Activated naive CD8-positive, alpha-beta T cell (primary cell): ENCODE data around the gene ANO2.

Experiments used
- H3K27ac Mint-ChIP-seq: one replicate; pipeline ENCODE4 v1.8.0; 2021; ENCODE audit warnings: mixed read lengths
- H3K27me3 Mint-ChIP-seq: one replicate; pipeline ENCODE4 v1.8.0; 2021; ENCODE audit warnings: mixed read lengths
- H3K36me3 Mint-ChIP-seq: one replicate; pipeline ENCODE4 v1.8.0; 2021; ENCODE audit warnings: mixed read lengths
- H3K4me1 Mint-ChIP-seq: one replicate; pipeline ENCODE4 v1.8.0; 2021; ENCODE audit warnings: low read depth, mixed read lengths
- H3K4me3 Mint-ChIP-seq: one replicate; pipeline ENCODE4 v1.8.0; 2021; ENCODE audit warnings: mild to moderate bottlenecking, mixed read lengths
- H3K9me3 Mint-ChIP-seq: one replicate; pipeline ENCODE4 v1.8.0; 2021; ENCODE audit warnings: low read depth, mixed read lengths

Gene ANO2

DNA sequence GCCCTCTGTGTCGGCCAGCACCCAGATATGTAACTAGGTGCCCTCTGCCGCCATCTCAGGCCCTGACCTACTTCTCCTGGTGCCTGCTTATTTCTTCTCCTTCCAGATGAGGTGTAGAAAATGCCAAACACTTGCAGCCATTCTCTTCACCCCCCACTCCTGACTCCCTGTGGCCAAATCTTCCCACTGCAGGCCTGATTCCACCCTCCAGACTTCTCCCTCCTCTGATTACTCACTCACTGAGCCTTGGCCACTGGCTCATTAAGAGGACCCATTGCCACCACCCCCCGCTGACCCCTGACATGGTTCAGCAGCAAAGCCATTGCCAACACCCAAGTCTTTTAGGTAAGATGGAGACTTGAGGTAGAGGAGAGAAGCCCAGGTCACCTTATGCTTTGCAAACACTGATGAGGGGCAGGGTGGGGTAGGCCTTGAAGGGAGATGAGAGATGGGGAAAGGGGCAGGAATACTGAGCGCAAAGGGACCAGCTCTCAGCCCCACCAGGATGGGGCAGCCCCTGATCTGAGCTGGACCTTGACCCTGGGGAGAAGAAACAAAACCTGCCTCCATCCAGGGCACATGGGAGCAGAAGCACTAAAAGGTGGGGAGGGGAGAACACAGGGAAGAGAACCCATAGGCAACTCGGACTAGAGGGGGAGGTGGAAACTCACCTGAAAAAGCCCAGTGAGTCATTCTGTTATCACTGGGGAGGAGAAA, 25.1 kb upstream of the ANO2 start:
- Mint-ChIP-seq H3K36me3 (no peaks in the 10 kb centered on the region), H3K4me3 (no peak overlapping the region), H3K4me1 (no peaks in the 10 kb centered on the region), H3K9me3 (no peaks in the 10 kb centered on the region), H3K27ac (no peak overlapping the region), H3K27me3 (peaks cover 6% of the 10 kb centered on the region)

DNA sequence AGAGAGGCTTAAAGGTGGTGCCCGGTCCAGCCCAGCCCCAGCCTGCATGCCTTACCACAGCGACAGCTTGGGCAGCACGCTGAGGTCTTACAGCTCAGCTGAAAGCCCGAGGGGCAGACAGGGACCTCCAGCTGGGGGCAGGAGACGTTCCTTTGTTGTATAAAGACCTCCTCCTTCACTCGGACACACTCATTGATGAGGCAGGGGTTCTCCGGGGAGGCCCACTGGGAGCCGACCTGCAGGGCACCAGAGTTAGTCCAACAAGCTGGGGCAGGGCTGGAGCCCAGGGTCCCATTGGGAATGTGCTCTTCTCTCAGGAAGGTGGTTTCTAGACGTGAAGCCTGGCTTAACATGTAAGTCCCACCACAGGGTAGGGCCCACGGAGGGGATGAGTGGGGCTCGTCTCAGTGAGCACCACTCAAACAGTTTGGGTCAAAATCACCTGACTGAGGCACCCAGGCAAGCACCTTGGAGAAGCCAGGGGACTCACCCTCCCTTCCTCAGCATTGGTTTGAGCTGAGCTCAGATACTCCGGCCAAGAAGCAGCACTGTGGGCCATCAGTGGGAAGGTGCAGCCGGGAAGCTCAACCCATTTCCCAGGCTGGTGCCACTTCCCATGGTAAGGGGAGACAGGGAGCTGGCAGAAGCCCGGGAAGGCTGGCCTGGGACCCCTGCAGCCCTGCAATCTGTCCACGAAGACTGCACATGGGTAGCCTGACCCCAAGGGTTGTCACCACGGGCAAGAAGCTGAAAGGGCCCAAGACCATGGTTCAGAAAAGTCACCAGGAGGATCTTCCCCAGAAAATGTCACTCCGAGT, 24.3 kb upstream of the ANO2 start:
- Mint-ChIP-seq H3K36me3 (no peaks in the 10 kb centered on the region), H3K9me3 (no peaks in the 10 kb centered on the region), H3K27ac (no peak overlapping the region), H3K4me3 (no peak overlapping the region), H3K27me3 (peaks cover 6% of the 10 kb centered on the region), H3K4me1 (no peaks in the 10 kb centered on the region)

DNA sequence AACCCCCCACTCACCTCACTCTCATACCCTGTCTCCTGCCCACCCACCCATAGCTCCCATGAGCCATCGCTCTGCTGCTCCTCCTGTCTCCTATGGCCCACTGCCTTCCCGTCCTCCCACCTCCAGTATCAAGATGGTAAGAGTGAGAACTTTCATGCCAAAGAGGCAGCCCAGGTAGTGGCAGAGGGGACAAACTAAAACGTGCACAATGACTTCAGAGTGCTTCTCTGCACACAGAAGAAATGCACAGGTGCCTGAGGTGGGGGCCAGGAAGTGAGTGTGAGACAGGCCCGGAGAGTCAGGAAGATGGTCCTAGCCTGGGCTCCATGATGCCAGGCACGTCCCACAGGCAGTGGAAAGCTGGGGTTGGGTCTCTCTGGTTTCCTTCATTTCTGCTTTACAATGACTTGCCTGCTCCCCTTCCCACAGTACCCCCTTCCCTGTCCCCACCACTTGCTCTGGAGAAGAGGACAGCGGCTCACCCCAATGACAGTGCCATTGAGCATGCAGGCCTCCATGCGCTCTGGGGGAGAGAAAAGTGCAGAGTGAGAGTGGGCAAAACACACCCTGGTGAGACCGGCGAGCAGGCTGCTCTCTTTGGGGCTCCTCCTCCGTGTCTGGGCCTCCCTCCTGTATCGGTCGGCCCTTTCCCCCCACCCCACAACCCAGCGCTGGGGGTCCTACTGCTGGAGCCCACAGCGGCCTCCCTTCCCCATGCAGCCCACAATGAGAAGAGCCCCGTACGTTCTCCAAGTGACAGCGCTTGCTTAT, 22.8 kb upstream of the ANO2 start:
- Mint-ChIP-seq H3K27ac (no peak overlapping the region), H3K9me3 (no peaks in the 10 kb centered on the region), H3K36me3 (no peaks in the 10 kb centered on the region), H3K27me3 (peaks cover 6% of the 10 kb centered on the region), H3K4me1 (no peaks in the 10 kb centered on the region), H3K4me3 (no peak overlapping the region)

DNA sequence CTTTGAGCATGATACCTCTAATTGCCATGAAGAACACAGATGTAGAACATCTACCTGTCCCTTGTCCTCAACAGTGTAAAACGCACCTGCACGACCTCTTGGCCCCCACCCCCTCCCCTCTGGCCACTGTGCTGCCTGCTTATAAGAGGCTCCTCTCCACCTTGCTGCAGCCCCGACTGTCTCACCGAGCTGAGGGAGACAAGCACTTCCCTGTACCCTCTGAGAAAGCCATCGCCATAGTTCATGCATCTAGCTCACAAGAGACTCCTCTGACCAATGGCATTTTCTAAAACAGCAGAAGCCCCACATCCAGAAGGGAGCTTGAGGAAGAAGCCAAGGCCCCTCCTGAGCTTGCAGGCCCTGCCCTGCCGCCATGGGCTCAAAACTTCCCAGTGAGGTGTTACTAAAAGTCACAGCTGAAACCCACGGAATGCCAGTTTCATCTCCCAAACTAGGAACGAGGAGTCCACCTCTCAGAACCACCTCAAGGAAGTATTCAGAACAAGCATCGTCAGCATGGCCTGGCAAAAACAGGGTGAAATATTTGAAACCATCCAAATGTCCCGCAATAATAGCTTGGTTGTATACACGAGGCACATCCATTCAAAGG, 21.5 kb upstream of the ANO2 start:
- no peak overlapping the region for H3K4me3 Mint-ChIP-seq
- H3K27ac Mint-ChIP-seq = no peak overlapping the region
- peaks cover 4% of the 10 kb centered on the region for H3K27me3 Mint-ChIP-seq
- H3K4me1 Mint-ChIP-seq = no peaks in the 10 kb centered on the region
- no peaks in the 10 kb centered on the region for H3K9me3 Mint-ChIP-seq
- H3K36me3 Mint-ChIP-seq = no peaks in the 10 kb centered on the region

DNA sequence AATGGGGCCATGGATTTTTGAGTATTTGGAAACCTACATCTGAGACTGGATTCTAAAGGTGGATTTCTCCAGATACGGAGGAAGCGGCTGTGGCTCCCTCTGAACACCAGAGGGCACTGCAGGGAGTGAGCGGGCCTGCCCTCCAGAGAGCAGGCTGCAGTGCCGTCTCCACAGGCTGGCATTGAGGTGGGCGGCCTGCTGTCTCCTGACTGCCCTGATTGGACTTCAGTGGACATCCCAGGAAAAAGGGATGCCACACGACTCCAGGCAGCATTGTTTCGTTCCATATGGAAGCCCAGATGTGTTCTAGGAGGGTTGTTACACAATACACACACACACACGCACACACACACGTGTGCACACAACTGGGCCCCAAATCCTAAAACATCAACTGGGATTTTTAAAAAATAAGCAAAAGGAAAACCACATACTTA, 20.9 kb upstream of the ANO2 start:
- no peaks in the 10 kb centered on the region for H3K9me3 Mint-ChIP-seq
- H3K4me1 Mint-ChIP-seq = no peaks in the 10 kb centered on the region
- H3K27ac Mint-ChIP-seq = no peak overlapping the region
- H3K36me3 Mint-ChIP-seq = no peaks in the 10 kb centered on the region
- no peak overlapping the region for H3K4me3 Mint-ChIP-seq
- H3K27me3 Mint-ChIP-seq = peaks cover 4% of the 10 kb centered on the region

DNA sequence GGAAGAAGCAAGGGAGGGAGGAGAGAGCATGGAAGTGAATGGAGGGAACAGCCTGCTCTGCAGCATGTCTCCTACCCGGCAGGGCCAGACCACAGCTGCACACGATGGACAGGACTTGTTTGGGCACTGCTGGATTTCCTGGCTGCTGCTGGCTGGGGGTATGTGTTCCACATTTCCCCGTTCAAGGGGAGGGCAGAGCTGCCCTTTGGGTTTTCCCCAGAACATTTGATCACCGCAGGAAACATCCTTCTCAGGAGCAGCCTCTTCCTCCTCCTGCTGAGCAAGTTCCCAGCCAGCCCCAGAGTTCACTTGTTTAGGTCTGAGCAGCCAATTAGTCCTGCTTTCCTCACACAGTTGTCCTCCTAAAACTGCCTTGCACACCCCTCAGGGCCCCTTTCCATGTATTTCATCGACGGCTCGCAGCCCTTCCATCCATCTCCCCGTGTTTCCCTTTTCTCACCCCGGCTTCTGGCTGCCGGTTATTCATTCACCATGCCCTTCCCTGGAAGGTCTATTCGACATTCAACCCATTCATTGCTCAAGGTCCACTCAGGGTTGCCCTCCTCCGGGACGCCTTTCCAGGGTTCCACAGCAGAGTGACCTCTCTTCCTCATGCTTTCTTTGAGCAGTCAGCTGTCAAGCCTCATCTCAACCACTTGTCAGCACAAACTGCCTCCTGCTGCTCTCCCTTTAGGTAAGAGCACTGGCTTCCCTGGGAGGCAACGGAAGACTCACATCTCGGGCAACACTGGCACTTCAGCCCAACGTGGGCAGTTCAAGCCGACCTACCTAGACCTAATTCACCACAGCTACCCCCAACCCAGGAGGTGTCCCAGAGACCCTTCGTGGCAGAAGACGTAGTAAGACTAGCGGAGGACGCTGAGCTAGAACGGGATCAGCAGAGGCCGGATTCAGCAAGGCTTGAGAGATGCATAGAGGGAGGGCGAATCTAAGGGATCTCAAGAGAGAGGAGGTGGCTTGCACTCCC, 20.1 kb upstream of the ANO2 start:
- Mint-ChIP-seq H3K27ac (no peak overlapping the region), H3K27me3 (peaks cover 3% of the 10 kb centered on the region), H3K36me3 (no peaks in the 10 kb centered on the region), H3K4me3 (no peak overlapping the region), H3K4me1 (no peaks in the 10 kb centered on the region), H3K9me3 (no peaks in the 10 kb centered on the region)

DNA sequence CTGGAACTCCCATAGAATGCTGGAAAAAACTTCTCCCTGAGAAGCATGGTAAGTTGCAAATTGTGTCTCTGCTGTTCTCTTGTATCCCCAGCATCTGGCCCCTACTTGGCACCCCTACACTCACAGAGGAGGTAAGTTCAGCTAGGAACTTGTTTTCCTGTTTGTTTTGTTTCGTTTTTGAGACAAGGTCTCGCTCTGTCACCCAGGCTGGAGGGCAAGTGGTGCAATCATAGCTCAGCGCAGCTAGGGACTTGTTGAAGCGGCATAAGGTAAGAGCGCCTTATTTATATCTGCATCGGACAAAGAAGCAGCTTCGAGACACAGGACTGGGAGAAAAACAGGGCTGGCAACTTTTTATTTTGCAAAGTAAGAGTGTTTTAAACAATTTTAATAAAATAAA, 18.5 kb upstream of the ANO2 start:
- Mint-ChIP-seq H3K4me3 (no peak overlapping the region), H3K27ac (no peak overlapping the region), H3K36me3 (no peaks in the 10 kb centered on the region), H3K9me3 (no peaks in the 10 kb centered on the region), H3K27me3 (peaks cover 5% of the 10 kb centered on the region), H3K4me1 (no peaks in the 10 kb centered on the region)

DNA sequence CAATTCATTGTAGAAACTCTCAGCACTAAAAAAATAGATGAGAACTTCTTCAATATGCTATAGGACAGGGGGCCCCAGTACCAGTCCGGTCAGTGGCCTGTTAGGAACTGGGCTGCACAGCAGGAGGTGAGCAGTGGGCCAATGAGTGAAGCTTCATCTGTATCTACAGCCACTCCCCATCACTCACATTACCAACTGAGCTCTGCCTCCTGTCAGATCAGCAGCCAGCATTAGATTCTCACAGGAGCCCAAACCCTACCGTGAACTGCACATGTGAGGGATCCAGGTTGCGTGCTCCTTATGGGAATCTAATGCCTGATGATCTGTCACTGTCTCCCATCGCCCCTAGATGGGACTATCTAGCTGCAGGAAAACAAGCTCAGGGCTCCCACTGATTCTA, 15.7 kb upstream of the ANO2 start:
- H3K4me3 Mint-ChIP-seq = no peak overlapping the region
- H3K27me3 Mint-ChIP-seq = peaks cover 7% of the 10 kb centered on the region
- no peak overlapping the region for H3K27ac Mint-ChIP-seq

DNA sequence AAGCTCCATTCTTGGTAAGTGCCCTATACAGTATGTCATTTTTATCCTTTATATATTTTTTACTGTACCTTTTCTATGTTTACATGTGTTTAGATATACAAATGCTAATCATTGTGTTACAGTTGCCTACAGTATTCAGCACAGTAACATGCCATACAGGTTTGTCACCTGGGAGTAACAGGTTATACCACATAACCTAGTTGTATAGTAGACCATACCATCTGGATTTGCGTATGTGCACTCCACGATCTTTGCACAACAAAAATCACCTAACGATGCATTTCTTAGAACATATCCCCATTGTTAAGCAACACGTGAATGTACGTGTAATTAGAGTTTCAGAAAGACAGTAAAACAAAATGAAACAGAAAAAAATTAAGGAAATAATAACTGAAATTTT, 11.9 kb upstream of the ANO2 start:
- Mint-ChIP-seq H3K27me3 (peaks cover 19% of the 10 kb centered on the region), H3K36me3 (peaks cover 5% of the 10 kb centered on the region), H3K27ac (no peak overlapping the region), H3K9me3 (peaks cover 3% of the 10 kb centered on the region), H3K4me3 (no peak overlapping the region), H3K4me1 (no peaks in the 10 kb centered on the region)

More for the DNA sequence above, 15.7 kb upstream of the ANO2 start:
- Mint-ChIP-seq H3K4me1 (no peaks in the 10 kb centered on the region), H3K36me3 (peaks cover 2% of the 10 kb centered on the region), H3K9me3 (peaks cover 3% of the 10 kb centered on the region)

DNA sequence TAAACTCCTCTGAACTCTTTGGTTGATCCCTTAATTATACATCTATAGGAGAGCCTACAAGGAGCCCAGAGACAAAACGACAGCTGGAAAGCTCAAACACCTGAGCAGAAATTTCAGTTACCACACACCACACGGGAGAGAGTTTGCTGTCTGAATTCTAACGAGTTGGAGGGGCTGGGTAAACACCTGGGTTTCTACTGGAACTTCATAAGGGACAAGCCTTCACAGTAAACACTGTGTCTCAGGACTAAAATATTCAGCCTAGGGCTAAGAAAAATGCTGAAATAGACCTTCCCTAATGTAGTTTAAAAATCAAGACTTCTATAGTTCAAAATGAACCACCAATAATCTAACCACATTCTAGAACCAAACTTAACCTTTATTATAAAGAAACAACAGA, 9.6 kb upstream of the ANO2 start:
- Mint-ChIP-seq H3K36me3 (peaks cover 5% of the 10 kb centered on the region), H3K27ac (no peak overlapping the region), H3K27me3 (peaks cover 31% of the 10 kb centered on the region), H3K9me3 (peaks cover 3% of the 10 kb centered on the region), H3K4me1 (no peaks in the 10 kb centered on the region), H3K4me3 (no peak overlapping the region)

DNA sequence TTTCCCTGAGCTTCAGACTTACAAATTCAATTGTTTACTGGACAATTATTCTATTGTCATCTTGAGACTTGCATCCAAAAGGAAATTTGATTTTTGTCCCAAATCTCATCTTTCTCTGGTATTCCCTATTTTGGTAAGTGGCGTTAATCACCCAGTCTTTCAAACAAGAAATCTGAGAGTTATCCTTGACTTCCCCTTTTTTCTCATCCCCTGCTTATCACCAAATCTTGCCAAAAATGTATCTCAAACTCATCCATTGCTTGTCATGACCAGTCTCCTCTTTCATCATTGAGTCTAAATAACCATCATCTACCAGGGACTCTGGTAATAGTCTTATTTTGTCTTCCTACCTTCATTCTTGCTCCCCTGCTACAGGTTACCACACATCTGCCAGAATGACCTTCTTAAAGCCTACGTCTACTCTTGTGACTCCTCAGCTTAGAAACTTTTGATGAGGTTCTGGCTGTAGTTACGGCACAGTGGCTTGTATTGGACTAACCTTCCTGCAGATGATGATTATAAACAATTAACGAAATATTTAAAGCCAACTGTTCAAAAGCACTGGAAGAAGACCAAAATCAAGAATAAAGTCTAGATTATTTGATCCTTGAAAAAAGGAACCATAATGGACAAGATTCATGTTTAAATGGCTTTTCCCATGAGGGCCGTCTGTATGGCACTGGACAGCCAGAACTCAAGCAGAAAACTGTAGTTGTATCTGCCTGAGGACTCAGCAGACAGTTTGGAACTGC, 9.0 kb upstream of the ANO2 start:
- peaks cover 3% of the 10 kb centered on the region for H3K9me3 Mint-ChIP-seq

DNA sequence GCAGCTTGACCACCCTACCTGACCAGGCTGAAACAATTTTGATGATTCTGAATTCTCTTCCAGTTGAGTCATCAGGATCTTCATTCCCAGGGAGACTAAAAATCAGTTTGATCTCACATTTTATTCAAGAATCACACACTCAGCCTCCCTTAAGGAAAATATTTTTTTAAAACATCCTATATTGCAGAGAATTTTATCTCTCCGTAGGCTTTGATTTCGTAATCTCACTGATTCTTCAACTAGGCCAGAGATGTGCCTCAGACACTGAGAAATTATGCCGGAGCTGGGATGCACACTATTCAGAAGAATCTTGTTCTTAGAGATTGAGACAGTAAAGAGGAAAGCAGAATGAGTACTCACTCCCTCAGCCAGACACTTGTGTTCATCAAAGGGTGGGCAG, 7.0 kb upstream of the ANO2 start:
- Mint-ChIP-seq H3K4me1 (no peaks in the 10 kb centered on the region), H3K36me3 (peaks cover 3% of the 10 kb centered on the region), H3K27me3 (peaks cover 34% of the 10 kb centered on the region), H3K27ac (no peak overlapping the region), H3K4me3 (no peak overlapping the region), H3K9me3 (peaks cover under 1% of the 10 kb centered on the region)

More for the DNA sequence above, 9.0 kb upstream of the ANO2 start:
- H3K36me3 Mint-ChIP-seq = peaks cover 5% of the 10 kb centered on the region
- no peak overlapping the region for H3K4me3 Mint-ChIP-seq
- no peak overlapping the region for H3K27ac Mint-ChIP-seq
- H3K4me1 Mint-ChIP-seq = no peaks in the 10 kb centered on the region
- H3K27me3 Mint-ChIP-seq = peaks cover 30% of the 10 kb centered on the region

DNA sequence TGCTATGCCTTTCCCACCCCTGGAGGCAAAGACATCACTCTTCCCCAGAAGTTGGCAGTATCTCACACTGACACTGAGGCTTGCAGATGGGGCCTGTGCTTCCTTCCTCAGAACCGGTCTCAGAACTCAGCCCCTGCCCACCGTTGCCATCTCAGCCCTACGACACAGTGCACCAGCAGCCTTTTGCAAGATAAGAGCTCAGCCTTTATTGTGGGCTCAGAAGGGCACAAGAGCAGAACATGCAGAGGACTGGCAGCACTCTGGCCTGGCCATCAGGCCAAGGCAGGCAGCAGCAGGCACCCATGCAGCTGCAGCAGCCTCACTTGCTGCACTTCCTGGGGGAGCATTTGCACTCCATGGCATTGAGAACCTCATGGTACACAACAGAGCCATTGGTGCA, 3.6 kb upstream of the ANO2 start:
- Mint-ChIP-seq H3K4me3 (no peak overlapping the region), H3K9me3 (no peaks in the 10 kb centered on the region), H3K4me1 (peaks cover 2% of the 10 kb centered on the region), H3K36me3 (no peaks in the 10 kb centered on the region), H3K27me3 (peaks cover 52% of the 10 kb centered on the region), H3K27ac (no peak overlapping the region)
